Thymus (tissue), 11 donors: ENCODE results near the gene SLC6A12. TPM values are rescaled to one million over a fixed set of nuclear protein-coding genes. Genes with fewer than 3 reads are reported as not detected.
"Not testable (repeated sequence)": the region's sequence is repeated elsewhere in the genome, so short reads cannot be mapped to it uniquely, and the experiment has no call there.

Experiments
- DNase-seq, 9 donors: peaks; one replicate each; pipeline ENCODE4 v3.0.0-alpha.2; 2013; ENCODE audit warnings: low spot score in 9 of 9, low read depth in 6 of 9, missing footprints in 1 of 9
- H3K27ac ChIP-seq, 2 donors: one replicate each; pipeline ENCODE4 v1.5.1; 2013; ENCODE audit warnings: control low read depth in 1 of 2, low read depth in 1 of 2, low read length in 1 of 2, mild to moderate bottlenecking in 1 of 2, moderate library complexity in 1 of 2
- H3K27me3 ChIP-seq, 2 donors: one replicate each; pipeline ENCODE4 v1.5.1; 2013; ENCODE audit warnings: low read length in 1 of 2; ENCODE audit not compliant: control insufficient read depth in 2 of 2, insufficient read depth in 1 of 2
- H3K36me3 ChIP-seq, 2 donors: one replicate each; pipeline ENCODE4 v1.5.1; 2013; ENCODE audit warnings: low read length in 1 of 2, mild to moderate bottlenecking in 1 of 2, moderate library complexity in 1 of 2; ENCODE audit not compliant: control insufficient read depth in 2 of 2, insufficient read depth in 2 of 2
- H3K4me1 ChIP-seq, 2 donors: one replicate each; pipeline ENCODE4 v1.5.1; 2013; ENCODE audit warnings: low read length in 2 of 2; ENCODE audit not compliant: control insufficient read depth in 2 of 2, insufficient read depth in 2 of 2
- H3K4me3 ChIP-seq, 2 donors: one replicate each; pipeline ENCODE4 v1.5.1; 2013; ENCODE audit warnings: low read length in 2 of 2, control low read depth in 1 of 2, mild to moderate bottlenecking in 1 of 2
- H3K9me3 ChIP-seq, 2 donors: one replicate each; pipeline ENCODE4 v1.5.1; 2013; ENCODE audit warnings: low read length in 1 of 2, mild to moderate bottlenecking in 1 of 2; ENCODE audit not compliant: control insufficient read depth in 2 of 2, insufficient read depth in 1 of 2
- WGBS: extraction: QIAGEN DNeasy Blood & Tissue Kit; methylation state at CpG from one replicate; pipeline ENCODE4 v1.1.7; 2013; 5-methylcytosine and 5-hydroxymethylcytosine counted together
- polyA plus RNA-seq: library from polyadenylated mRNA; stranded (reverse); fragments of 200-250 nt; gene quantifications from one replicate; pipeline ENCODE4 v1.2.3, GENCODE V29; 2013
- total RNA-seq: library from RNA; stranded (reverse); fragments of 120-200 nt; gene quantifications from one replicate; pipeline ENCODE4 v1.2.4, GENCODE V29; 2013
- donor health status: healthy.

Gene SLC6A12
- total and polyA plus RNA-seq, 2 donors = 0.14 to 1.6 TPM

DNA sequence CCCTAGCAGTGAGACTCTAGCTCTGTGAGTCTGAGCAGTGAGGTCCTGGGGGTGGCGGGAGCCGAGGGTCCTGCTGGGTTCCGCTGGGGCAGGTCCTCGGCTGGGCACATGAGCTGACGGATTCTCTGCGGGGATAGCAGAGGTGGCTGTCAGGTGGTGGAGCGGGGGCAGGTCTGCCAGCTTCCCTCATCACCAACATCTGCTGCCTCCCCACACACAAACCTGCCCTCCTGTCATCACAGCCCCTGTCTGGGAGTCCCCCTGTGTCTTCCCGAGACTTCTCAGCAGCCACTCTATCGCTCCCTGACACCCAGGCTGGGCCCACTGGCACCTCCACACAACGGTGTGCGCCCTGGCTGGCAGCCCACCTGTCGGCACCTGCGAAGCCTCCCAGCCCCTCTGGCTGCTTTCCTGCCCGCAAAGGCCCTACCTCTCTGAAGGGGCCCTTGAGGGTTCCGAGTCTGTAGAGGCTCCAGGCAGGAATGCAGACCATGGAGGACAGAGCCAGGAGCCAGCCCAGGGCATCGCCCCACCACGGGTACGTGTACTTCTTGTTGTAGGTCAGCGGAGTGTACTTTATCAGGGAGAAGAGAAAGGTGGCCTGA lies 7.1 kb upstream of the SLC6A12 start:
- H3K4me1 ChIP-seq = no peaks in the 10 kb centered on the region
- no peaks in the 10 kb centered on the region for H3K36me3 ChIP-seq
- DNase-seq = no peak
- no peaks in the 10 kb centered on the region for H3K9me3 ChIP-seq
- no peak overlapping the region for H3K27ac ChIP-seq
- 96% methylated on average over 19 of the region's 19 CpGs for WGBS
- H3K4me3 ChIP-seq = no peak overlapping the region
- H3K27me3 ChIP-seq = no peaks in the 10 kb centered on the region

DNA sequence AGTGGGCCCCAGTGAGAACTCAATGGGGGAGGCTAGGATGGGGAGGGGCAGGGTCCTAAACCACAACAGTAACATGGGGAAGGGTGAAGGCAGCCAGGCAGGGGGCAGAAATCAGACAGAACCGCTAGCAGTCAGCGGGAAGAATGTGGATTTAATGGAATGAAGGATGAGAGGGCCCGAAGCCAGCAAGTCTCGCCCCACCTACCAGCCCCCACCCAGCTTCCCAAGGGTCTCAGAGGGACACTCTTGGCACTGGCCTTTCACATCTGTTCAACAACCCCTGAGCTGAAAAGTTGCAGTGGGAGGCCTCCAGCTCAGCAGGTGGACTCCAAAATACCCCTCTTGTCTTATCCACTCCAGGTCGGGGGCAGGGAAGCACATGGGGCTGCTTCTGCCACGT lies 6.5 kb upstream of the SLC6A12 start:
- Histone ChIP-seq H3K36me3 (no peaks in the 10 kb centered on the region), H3K4me3 (no peak overlapping the region), H3K4me1 (no peaks in the 10 kb centered on the region), H3K27me3 (no peaks in the 10 kb centered on the region), H3K9me3 (no peaks in the 10 kb centered on the region), H3K27ac (no peak overlapping the region)
- WGBS = 92% methylated on average over 6 of the region's 6 CpGs
- DNase-seq = no peak

GRCh38 chr12:219891-220352 lies 6.0 kb upstream of the SLC6A12 start:
- Histone ChIP-seq H3K36me3 (no peaks in the 10 kb centered on the region), H3K27ac (no peak overlapping the region), H3K4me3 (no peak overlapping the region), H3K9me3 (no peaks in the 10 kb centered on the region), H3K4me1 (no peaks in the 10 kb centered on the region), H3K27me3 (no peaks in the 10 kb centered on the region)
- 15% methylated on average over 17 of the region's 17 CpGs for WGBS
- peak in 8 of 9 donors; percentile 1 to 52 (median 34) for DNase-seq

GRCh38 chr12:218728-219590 lies 5.0 kb upstream of the SLC6A12 start:
- no peak for DNase-seq
- no peaks in the 10 kb centered on the region for H3K36me3 ChIP-seq
- no peak overlapping the region for H3K27ac ChIP-seq
- no peak overlapping the region for H3K4me3 ChIP-seq
- no peaks in the 10 kb centered on the region for H3K9me3 ChIP-seq
- peaks cover 0 to 3% of the 10 kb centered on the region in 2 donors for H3K27me3 ChIP-seq
- 90% methylated on average over 30 of the region's 30 CpGs for WGBS
- no peaks in the 10 kb centered on the region for H3K4me1 ChIP-seq

GRCh38 chr12:218221-218620 lies 4.3 kb upstream of the SLC6A12 start:
- peaks cover 0 to 10% of the 10 kb centered on the region in 2 donors for H3K27me3 ChIP-seq
- no peaks in the 10 kb centered on the region for H3K9me3 ChIP-seq
- no peak overlapping the region for H3K4me3 ChIP-seq
- H3K36me3 ChIP-seq = no peaks in the 10 kb centered on the region
- DNase-seq = no peak
- no peaks in the 10 kb centered on the region for H3K4me1 ChIP-seq
- WGBS = 96% methylated on average over 5 of the region's 5 CpGs
- H3K27ac ChIP-seq = no peak overlapping the region

GRCh38 chr12:217029-217428 lies 3.1 kb upstream of the SLC6A12 start:
- not testable (repeated sequence) for H3K27ac ChIP-seq, DNase-seq, H3K4me1 ChIP-seq, H3K4me3 ChIP-seq, H3K9me3 ChIP-seq, H3K36me3 ChIP-seq
- 88% methylated on average over 6 of the region's 6 CpGs for WGBS
- peaks cover 0 to 19% of the 10 kb centered on the region in 2 donors for H3K27me3 ChIP-seq

DNA sequence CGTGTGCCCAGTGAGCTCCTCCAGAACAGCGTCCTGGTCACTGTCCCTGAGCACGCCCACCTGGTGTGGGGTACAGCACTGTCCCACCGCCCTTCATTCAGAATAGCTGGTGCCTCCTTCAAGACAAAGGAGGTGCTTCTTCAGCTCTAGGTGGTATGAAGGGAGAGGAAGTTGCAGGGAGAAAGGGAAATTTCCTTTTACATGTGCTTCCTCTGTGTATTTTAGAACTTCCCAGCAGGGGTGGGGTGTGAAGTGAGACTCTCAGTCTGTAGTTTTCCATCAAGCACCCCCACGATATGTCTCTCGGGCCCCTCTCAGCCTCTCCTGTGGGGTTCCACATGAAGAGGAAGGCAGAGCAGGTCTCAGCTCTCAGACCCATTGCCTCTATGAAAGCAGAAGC lies 1.2 kb upstream of the SLC6A12 start:
- Histone ChIP-seq H3K27ac (no peak overlapping the region), H3K9me3 (no peaks in the 10 kb centered on the region), H3K4me3 (no peak overlapping the region), H3K27me3 (peaks cover 0 to 28% of the 10 kb centered on the region in 2 donors), H3K4me1 (no peaks in the 10 kb centered on the region), H3K36me3 (no peaks in the 10 kb centered on the region)
- no peak for DNase-seq
- WGBS = 98% methylated on average over 6 of the region's 6 CpGs

DNA sequence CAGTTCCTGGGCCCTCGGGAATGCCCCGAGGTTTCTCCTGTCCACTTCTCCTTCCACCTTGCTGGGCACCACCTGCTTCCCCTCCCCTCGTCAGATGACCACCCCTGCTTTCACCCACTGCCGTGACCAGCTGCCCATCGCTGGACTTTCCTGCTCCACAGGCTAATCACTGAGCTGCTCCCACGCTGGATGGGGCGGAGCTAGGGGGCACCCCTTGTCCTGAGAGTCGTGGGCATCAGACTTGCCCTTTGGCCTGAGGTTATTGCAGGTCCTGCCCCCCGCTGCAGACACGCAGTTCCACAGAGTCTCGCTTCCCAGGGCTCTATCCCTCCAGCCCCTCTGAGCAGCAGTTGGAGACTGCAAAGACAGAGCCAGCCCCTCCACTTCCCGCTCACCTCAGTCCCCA lies 427 bp downstream of the SLC6A12 start:
- Histone ChIP-seq H3K27me3 (peaks cover 0 to 34% of the 10 kb centered on the region in 2 donors), H3K9me3 (no peaks in the 10 kb centered on the region), H3K27ac (no peak overlapping the region), H3K4me1 (no peaks in the 10 kb centered on the region), H3K36me3 (no peaks in the 10 kb centered on the region), H3K4me3 (no peak overlapping the region)
- no peak for DNase-seq
- WGBS = 63% methylated on average over 12 of the region's 12 CpGs

- peaks cover 0 to 35% of the 10 kb centered on the region in 2 donors for H3K27me3 ChIP-seq
- H3K36me3 ChIP-seq = no peaks in the 10 kb centered on the region
- no peak overlapping the region for H3K27ac ChIP-seq
- 63% methylated on average over 22 of the region's 22 CpGs for WGBS
- no peaks in the 10 kb centered on the region for H3K9me3 ChIP-seq
- H3K4me3 ChIP-seq = no peak overlapping the region
- no peaks in the 10 kb centered on the region for H3K4me1 ChIP-seq
- DNase-seq = no peak
Observed at GRCh38 chr12:212715-213526, 1.0 kb downstream of the SLC6A12 start.
